RPMI8226 (cell line): ENCODE data around the gene CAMK1D.

ENCODE experiments used
- DNase-seq: peaks from one replicate; pipeline ENCODE4 v3.0.0-alpha.2; 2015

CAMK1D gene

GRCh38 chr10:12566161-12567115, 217.1 kb downstream of the CAMK1D start:
- DNase-seq = no peak

GRCh38 chr10:12568391-12569009, 219.2 kb downstream of the CAMK1D start:
- DNase-seq = peak; percentile 28

DNA sequence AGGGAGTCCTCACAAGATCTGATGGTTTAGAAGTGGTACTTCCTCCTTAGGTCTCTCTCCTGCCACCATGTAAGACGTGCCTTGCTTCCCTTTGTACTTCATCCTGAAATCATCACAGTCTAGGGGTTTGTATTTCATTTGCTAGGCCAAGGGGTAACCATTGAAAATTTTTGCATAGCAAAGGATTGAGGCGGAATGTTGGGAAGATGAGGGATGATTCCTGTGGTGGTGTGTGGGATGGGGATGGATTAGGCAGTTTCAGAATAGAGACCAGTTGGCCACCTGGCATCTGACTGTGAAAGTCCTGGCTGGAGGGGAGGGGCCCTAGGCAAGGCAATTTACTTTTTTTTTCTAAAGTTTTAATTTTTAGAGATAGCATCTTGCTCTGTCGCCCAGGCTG, 222.9 kb downstream of the CAMK1D start:
- DNase-seq = no peak

DNA sequence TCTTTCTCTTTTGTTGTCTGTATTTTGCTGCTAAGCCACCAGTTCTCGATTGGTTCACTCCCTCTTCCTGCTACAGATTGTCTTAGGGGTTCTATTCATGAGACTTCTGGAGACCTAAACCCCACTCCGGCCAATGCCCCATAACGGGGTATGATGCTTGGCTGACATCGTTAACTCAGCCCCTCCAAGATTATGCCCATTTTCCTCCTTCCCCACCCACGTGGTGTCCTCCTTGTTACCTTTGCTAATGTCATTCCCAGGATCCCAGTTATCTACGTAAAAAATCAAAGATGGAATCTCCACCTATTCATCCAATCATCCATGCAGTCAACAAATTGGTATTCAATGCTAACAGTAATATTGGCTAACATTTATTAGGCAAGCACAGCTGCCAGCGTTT, 228.3 kb downstream of the CAMK1D start:
- DNase-seq = no peak

- no peak for DNase-seq
Measured at GRCh38 chr10:12579954-12580858, 230.9 kb downstream of the CAMK1D start.

GRCh38 chr10:12583891-12584595, 234.7 kb downstream of the CAMK1D start:
- no peak for DNase-seq

DNA sequence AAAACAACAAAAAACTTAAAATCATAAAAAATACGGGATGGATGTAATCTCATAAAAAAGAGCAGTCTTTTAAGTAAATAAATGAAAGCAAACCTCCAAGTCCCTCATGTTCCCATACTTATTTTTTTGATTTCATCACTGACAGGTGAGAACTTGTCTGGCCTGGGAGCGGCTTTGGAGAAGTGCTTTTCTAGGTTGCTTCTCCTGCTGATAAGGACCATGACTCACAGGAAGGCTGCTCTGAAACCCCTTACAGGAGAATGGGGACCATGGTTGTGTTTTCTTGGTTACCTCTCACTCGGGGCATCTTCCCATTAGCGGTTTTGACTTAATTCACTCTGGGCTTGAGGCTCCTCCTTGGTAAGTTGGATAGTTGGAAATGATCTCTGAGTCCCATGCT, 237.4 kb downstream of the CAMK1D start:
- DNase-seq = no peak

GRCh38 chr10:12587451-12587888, 238.1 kb downstream of the CAMK1D start:
- DNase-seq = no peak

- DNase-seq = peak; percentile 70
Measured at GRCh38 chr10:12588091-12588860, 238.9 kb downstream of the CAMK1D start.

DNA sequence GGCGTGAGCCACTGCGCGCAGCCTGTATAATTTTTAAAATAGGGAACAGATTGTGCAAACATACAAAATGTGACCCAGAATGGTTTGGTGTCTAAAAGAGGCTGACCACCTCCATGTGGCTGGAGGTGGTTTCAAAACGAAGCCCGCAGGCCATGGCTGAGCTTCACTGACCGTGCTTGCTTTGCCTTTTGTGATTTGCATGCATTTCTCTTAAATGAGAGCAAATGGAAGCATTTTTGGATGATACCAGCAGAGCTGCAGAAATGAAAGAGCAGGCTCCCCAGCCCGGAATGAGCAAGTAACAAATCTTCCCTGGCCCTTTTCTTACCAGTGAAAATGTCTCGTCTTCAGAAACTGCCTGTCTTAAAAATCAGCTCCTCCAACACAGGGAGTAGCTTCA, 239.9 kb downstream of the CAMK1D start:
- DNase-seq = peak; percentile 25

GRCh38 chr10:12589791-12590190, 240.4 kb downstream of the CAMK1D start:
- DNase-seq = peak; percentile 12

DNA sequence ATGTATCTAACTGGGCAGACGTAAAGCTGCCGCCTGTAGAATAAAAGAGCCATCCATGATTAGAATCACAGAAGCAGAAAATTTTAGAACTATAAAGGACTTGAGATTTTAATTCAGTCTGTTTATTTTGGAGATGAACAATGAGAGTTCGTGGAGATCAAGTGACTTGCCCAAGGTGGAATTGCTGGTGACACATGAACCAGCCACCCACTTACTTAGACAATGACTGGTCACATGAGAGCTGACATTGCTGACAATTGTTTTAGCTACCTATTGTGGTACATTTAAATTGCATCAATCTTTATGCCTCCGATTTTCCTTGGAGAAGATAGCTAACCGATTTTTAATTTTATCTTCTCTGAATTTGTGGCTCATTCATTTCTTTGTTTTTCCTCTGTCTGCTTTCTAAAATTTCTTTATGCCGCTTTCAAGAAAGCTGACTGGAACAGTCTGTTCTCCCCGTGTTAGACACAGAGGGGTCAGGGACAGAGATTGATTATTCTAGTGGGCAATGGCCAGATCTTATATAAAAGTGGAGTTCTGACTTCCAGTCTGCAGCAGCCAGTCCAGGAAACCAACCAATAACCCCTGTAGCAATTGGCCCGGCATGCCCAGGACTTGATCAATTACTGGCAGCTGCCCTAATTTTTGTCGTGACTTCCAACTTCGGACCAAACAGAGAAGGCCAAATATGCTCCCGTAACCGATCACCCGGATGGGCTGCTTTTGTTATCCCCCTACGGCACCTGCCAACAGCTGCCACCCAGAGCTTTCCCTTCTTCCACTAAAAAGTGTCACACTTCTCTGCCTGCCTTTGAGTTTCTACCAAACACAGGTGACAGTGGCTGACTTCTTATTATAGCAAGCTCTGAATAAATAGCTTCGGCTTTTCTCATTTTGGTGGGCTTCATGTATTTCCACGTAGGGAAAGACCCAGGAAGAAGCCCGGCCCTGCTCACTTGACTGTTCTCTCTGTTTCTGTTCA, 241.6 kb downstream of the CAMK1D start:
- no peak for DNase-seq

GRCh38 chr10:12592967-12593366, 243.6 kb downstream of the CAMK1D start:
- no peak for DNase-seq

DNA sequence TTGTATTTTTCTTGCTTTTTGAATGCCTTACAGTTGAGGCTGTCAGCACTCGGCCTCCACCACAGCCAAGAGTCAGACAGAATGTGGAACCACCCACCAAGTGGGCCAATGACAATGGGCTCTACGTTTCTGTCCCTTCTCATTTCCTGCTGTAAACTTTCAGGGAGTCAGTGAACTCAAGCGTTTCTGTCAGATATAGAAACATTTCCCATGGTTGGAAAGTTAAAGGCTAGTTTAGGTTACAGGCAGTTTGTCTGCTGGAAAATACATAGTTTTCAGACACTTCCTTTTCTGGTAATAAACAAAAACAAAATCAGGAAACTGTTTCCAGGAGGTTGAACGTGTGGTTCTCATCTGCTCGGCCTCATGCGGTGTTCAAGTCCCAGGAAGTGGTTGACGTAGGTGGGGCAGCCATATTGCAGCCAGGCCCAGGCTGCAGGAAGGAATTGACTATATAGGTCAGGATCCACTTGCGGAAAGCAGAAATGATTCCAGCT, 245.1 kb downstream of the CAMK1D start:
- no peak for DNase-seq

DNA sequence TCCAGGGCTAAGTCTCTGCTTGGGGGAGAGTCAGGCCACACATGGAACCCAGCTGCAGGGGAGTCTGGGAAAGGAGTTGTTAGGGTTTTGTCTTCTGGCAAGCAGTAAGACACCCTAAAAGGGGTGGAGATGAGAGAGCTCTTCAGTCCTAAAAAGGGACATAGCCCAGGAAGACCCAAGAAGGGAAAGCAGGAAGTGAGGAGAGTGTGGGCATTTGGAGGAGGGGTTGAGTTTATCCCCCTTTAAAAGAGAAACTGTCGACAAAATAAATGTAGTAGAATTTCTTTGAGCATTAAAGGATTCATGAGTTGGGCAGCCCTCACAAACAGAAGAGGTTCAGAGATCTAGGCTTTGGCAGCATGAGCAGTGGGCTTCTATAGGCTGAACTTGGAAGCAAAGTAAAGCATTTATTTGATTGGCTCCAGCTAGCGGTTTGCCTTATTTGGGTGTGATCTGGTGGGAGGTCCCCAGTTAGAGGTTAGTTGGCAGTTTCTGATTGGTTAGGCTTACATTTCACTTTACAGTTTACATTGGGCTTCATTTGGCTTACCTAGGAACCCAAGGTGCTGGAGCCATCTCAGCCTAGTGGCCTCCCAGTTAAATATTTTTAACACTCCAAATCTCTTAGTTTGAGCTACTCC, 246.7 kb downstream of the CAMK1D start:
- no peak for DNase-seq

GRCh38 chr10:12597176-12597575, 247.8 kb downstream of the CAMK1D start:
- DNase-seq = no peak

GRCh38 chr10:12597788-12598765, 248.7 kb downstream of the CAMK1D start:
- no peak for DNase-seq

GRCh38 chr10:12600652-12601051, 251.3 kb downstream of the CAMK1D start:
- no peak for DNase-seq
